ENCODE measurements around the gene MAPK1IP1L.

DNA sequence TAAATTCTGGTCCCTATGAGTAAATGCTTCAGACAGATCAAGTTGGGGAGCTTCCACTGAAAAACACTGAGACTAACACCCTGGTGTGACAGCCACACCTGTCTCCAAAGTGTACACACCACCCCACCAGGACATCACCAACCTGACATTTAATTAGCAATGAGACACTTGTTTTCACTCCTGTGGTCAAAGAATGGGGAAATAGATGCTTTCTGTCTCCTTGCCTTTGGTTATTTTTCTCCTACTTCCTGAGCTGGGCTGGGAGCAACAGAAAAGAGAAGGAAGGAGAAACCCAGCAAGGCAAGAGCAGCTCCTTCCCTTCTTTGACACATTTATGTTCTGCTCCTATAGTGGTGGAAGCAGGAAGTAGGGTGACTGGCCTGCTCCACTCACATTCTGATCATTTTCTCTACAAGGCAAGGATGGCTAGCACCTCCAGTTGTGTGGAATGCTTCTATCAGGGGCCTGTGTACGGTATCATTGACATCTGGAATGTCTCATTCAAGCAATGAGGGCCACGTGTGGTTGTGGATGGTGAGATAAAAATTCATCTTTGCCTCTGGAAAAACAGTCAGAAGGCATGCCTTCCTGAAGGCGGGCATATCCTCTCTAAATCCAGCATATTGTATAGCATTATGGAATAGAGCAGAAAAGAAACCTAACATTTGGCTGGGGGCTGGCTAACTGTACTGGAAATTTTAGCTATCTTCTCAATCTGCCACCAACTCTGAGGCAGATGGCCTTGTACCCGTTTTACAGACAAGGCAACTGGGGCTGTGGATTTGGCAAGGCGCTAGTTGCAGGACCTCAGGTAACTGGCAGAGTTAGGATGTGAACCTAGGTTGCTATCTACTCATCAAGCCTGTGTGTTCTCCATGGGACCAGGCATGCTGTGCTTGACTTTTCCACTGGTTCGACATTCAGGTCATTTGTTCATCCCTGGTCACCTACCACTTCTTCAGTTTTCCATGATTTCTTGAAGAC lies 52.8 kb downstream of the MAPK1IP1L start:
- TF ChIP-seq, protein P1, sequence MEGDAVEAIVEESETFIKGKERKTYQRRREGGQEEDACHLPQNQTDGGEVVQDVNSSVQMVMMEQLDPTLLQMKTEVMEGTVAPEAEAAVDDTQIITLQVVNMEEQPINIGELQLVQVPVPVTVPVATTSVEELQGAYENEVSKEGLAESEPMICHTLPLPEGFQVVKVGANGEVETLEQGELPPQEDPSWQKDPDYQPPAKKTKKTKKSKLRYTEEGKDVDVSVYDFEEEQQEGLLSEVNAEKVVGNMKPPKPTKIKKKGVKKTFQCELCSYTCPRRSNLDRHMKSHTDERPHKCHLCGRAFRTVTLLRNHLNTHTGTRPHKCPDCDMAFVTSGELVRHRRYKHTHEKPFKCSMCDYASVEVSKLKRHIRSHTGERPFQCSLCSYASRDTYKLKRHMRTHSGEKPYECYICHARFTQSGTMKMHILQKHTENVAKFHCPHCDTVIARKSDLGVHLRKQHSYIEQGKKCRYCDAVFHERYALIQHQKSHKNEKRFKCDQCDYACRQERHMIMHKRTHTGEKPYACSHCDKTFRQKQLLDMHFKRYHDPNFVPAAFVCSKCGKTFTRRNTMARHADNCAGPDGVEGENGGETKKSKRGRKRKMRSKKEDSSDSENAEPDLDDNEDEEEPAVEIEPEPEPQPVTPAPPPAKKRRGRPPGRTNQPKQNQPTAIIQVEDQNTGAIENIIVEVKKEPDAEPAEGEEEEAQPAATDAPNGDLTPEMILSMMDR (conservative IDR thresholded peaks at IDR 0.05): no peak
- no peak for TF ChIP-seq EZH2 (IDR thresholded peaks at IDR 0.05; ENCODE audit: low read depth)
